ENCODE measurements around the gene ZFAND6.

DNA sequence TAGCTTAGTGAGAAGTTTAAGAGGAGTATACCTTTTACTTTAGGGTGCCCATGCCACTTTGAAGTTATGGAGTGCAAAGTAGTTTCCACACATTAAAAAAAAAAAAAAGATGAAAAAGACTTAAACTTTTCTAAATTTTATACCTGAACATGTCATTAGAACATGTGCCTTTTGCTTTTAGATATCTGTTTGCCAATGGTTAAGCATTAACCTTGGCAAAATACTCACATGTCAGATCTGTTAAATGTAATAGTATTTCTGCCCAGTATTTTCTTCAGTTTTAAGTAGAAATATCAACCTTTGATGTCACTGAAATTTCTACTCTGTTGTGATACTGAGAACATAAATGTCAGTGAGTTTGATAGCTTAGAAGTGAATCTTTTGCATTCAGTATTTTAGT is 12.2 kb downstream of the ZFAND6 start:
- TF ChIP-seq POLR2A (IDR thresholded peaks at IDR 0.05; ENCODE audit: low read depth, low read length) = no peak
- no peak for TF ChIP-seq TAF1 (IDR thresholded peaks at IDR 0.05; ENCODE audit: low read depth, low read length)
- TF ChIP-seq POLR2AphosphoS5 (IDR thresholded peaks at IDR 0.05; ENCODE audit: low read depth, low read length) = no peak
- no peak for TF ChIP-seq SPI1 (IDR thresholded peaks at IDR 0.05; ENCODE audit: low read depth, low read length)
- no peak for TF ChIP-seq PAX5 (IDR thresholded peaks at IDR 0.05; ENCODE audit: insufficient read depth, low read length, severe bottlenecking)
- TF ChIP-seq POU2F2 (IDR thresholded peaks at IDR 0.05; ENCODE audit: low read depth, low read length) = no peak
